ENCODE data around the gene FOXD2.

The FOXD2 gene

DNA sequence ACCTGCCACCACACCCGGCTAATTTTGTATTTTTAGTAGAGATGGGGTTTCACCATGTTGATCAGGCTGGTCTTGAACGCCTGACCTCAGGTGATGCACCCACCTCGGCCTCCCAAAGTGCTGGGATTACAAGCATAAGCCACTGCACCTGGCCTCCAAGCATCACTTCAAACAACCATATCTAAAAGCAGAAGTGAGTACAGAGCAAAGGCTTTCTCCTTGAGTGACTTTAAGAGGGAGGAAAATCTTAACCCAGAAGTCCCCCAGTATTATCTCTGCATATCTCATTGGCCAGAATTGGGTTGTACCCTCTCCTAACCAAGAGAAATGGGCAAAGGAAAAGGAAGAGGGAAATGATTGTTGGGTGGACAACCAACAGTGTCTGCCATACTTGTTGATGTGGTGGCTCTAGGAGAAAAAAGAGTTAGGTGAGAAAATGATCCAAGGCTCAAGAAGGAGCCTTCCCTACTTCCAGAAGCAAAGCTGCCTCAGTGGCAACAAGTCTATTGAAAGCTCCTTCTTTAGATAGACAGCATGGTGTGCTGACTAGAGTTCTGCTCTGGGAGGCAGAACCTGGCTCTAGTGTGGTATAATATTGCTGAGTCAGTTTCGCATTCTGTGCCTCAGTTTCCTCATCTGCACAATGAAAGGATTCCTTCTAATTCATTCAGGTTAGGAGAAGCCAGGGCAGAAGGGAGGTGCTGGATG is 38.6 kb upstream of the FOXD2 start:
- H3K4me1 ChIP-seq (ENCODE audit: control extremely low read depth in 1 of 4, control insufficient read depth in 4 of 4, insufficient read depth in 4 of 4, low read length in 3 of 4), result no peaks in the 10 kb centered on the region
- H3K36me3 ChIP-seq (ENCODE audit: control insufficient read depth in 4 of 4, insufficient read depth in 4 of 4, low read length in 3 of 4), result no peaks in the 10 kb centered on the region
- CTCF ChIA-PET, result interaction anchor here (1.4 to 5.0 kb wide), 2 partner anchors 9 to 26 kb away, joined by 3 to 25 read pairs; no protein-coding TSS in a partner anchor
- POLR2A ChIA-PET, result no interaction called here
- 100% methylated on average over 2 of the region's 4 CpGs for WGBS (ENCODE audit: insufficient coverage)
- DNase-seq, result no peak
- H3K4me3 ChIP-seq (ENCODE audit: control insufficient read depth in 1 of 7, extremely low read depth in 1 of 7, insufficient read depth in 4 of 7, low read depth in 2 of 7, low read length in 6 of 7), result no peak overlapping the region
- H3K27me3 ChIP-seq (replicated peaks in 2 of 5; ENCODE audit: control insufficient read depth in 4 of 5, insufficient read depth in 5 of 5, low read length in 4 of 5), result peaks cover 0 to 19% (median 5%) of the 10 kb centered on the region in 5 experiments
- no peaks in the 10 kb centered on the region for H3K9me3 ChIP-seq (ENCODE audit: control extremely low read depth in 1 of 5, control insufficient read depth in 4 of 5, insufficient read depth in 2 of 5, low read depth in 1 of 5, low read length in 4 of 5)
- H3K27ac ChIP-seq (ENCODE audit: insufficient read depth in 1 of 2, low read depth in 1 of 2, low read length in 2 of 2, poor library complexity in 1 of 2, severe bottlenecking in 2 of 2), result no peak overlapping the region

DNA sequence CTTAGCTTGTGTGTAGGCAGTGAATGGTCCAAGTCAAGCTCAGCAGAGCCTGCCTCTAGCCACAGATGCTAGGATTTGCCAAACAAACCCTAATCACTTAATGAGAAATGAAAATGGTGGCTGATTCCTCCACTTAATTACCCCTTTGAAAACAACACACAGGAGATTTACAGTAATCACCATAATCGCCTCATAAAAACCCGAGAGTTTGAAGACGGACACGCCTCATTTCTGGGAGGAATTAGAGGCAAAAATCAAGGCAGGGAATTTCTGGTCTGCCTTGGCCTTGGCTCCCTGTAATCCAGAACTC is 38.0 kb upstream of the FOXD2 start:
- no peak for DNase-seq
- H3K4me1 ChIP-seq (ENCODE audit: control extremely low read depth in 1 of 4, control insufficient read depth in 4 of 4, insufficient read depth in 4 of 4, low read length in 3 of 4), result no peaks in the 10 kb centered on the region
- H3K4me3 ChIP-seq (ENCODE audit: control insufficient read depth in 1 of 7, extremely low read depth in 1 of 7, insufficient read depth in 4 of 7, low read depth in 2 of 7, low read length in 6 of 7), result no peak overlapping the region
- H3K27ac ChIP-seq (ENCODE audit: insufficient read depth in 1 of 2, low read depth in 1 of 2, low read length in 2 of 2, poor library complexity in 1 of 2, severe bottlenecking in 2 of 2), result no peak overlapping the region
- CTCF ChIA-PET, result interaction anchor here (5.0 kb wide), 1 partner anchor 10 kb away, joined by 25 read pairs; no protein-coding TSS in a partner anchor
- 100% methylated on average over 4 of the region's 4 CpGs for WGBS (ENCODE audit: insufficient coverage)
- no peaks in the 10 kb centered on the region for H3K9me3 ChIP-seq (ENCODE audit: control extremely low read depth in 1 of 5, control insufficient read depth in 4 of 5, insufficient read depth in 2 of 5, low read depth in 1 of 5, low read length in 4 of 5)
- H3K36me3 ChIP-seq (ENCODE audit: control insufficient read depth in 4 of 4, insufficient read depth in 4 of 4, low read length in 3 of 4), result no peaks in the 10 kb centered on the region
- POLR2A ChIA-PET, result no interaction called here
- H3K27me3 ChIP-seq (replicated peaks in 2 of 5; ENCODE audit: control insufficient read depth in 4 of 5, insufficient read depth in 5 of 5, low read length in 4 of 5), result peaks cover 0 to 19% (median 5%) of the 10 kb centered on the region in 5 experiments

DNA sequence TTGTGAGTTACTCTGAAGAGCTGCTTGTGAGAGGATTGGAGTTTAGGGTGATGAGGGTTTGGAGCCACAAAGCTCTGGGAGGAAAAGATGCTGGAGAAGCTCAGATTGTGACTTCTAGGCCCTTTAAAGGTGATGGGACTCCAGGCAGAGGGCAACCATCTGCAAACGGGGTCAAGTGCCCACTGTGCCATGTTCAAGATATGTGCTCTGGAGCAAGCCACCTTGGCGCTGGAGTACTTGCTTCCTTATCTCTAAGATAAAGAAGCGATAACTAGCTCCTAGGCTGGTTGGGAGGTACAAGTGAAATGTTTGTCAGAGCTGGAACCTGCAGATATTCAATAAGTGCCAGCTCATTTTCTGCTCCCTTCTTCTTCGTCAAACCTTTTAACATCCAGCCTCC is 36.1 kb upstream of the FOXD2 start:
- Histone ChIP-seq H3K4me3 (ENCODE audit: control insufficient read depth in 1 of 7, extremely low read depth in 1 of 7, insufficient read depth in 4 of 7, low read depth in 2 of 7, low read length in 6 of 7) (no peak overlapping the region), H3K36me3 (ENCODE audit: control insufficient read depth in 4 of 4, insufficient read depth in 4 of 4, low read length in 3 of 4) (no peaks in the 10 kb centered on the region), H3K27ac (ENCODE audit: insufficient read depth in 1 of 2, low read depth in 1 of 2, low read length in 2 of 2, poor library complexity in 1 of 2, severe bottlenecking in 2 of 2) (no peak overlapping the region), H3K4me1 (ENCODE audit: control extremely low read depth in 1 of 4, control insufficient read depth in 4 of 4, insufficient read depth in 4 of 4, low read length in 3 of 4) (no peaks in the 10 kb centered on the region), H3K27me3 (replicated peaks in 2 of 5; ENCODE audit: control insufficient read depth in 4 of 5, insufficient read depth in 5 of 5, low read length in 4 of 5) (peaks cover 2 to 16% (median 5%) of the 10 kb centered on the region in 5 experiments), H3K9me3 (ENCODE audit: control extremely low read depth in 1 of 5, control insufficient read depth in 4 of 5, insufficient read depth in 2 of 5, low read depth in 1 of 5, low read length in 4 of 5) (no peaks in the 10 kb centered on the region)
- CTCF ChIA-PET, result interaction anchor here (1.0 to 5.0 kb wide), 2 partner anchors 12 to 20 kb away, joined by 3 to 25 read pairs; no protein-coding TSS in a partner anchor
- DNase-seq, result no peak
- POLR2A ChIA-PET, result no interaction called here
- 100% methylated on average over 2 of the region's 4 CpGs for WGBS (ENCODE audit: insufficient coverage)

DNA sequence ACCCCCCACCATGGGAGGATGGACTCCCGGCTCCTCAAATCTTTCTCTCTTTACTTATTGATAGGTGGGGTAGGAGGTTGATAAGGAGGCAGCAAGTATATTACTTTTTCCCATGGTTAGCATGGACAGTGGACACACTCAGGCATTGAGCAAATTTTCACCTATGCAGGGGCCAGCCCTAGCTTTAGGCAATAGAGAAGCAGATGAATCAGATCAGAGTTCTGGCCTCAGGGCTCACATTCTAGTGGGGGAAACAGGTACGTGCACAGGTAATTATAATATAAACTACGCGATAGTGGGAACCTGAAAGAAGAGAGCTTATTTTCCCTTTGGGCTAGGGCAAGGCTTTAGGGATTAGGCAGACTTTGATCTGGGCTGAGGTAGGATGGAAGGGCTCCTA is 35.3 kb upstream of the FOXD2 start:
- 100% methylated on average over 3 of the region's 4 CpGs for WGBS (ENCODE audit: insufficient coverage)
- H3K27ac ChIP-seq (ENCODE audit: insufficient read depth in 1 of 2, low read depth in 1 of 2, low read length in 2 of 2, poor library complexity in 1 of 2, severe bottlenecking in 2 of 2), result no peak overlapping the region
- H3K27me3 ChIP-seq (replicated peaks in 2 of 5; ENCODE audit: control insufficient read depth in 4 of 5, insufficient read depth in 5 of 5, low read length in 4 of 5), result peaks cover 2 to 14% (median 5%) of the 10 kb centered on the region in 5 experiments
- no peak for DNase-seq
- H3K9me3 ChIP-seq (ENCODE audit: control extremely low read depth in 1 of 5, control insufficient read depth in 4 of 5, insufficient read depth in 2 of 5, low read depth in 1 of 5, low read length in 4 of 5), result no peaks in the 10 kb centered on the region
- no peaks in the 10 kb centered on the region for H3K36me3 ChIP-seq (ENCODE audit: control insufficient read depth in 4 of 4, insufficient read depth in 4 of 4, low read length in 3 of 4)
- H3K4me1 ChIP-seq (ENCODE audit: control extremely low read depth in 1 of 4, control insufficient read depth in 4 of 4, insufficient read depth in 4 of 4, low read length in 3 of 4), result no peaks in the 10 kb centered on the region
- H3K4me3 ChIP-seq (ENCODE audit: control insufficient read depth in 1 of 7, extremely low read depth in 1 of 7, insufficient read depth in 4 of 7, low read depth in 2 of 7, low read length in 6 of 7), result no peak overlapping the region
- POLR2A ChIA-PET, result no interaction called here
- CTCF ChIA-PET, result interaction anchor here (1.0 to 5.0 kb wide), 2 partner anchors 13 to 19 kb away, joined by 3 to 25 read pairs; no protein-coding TSS in a partner anchor

DNA sequence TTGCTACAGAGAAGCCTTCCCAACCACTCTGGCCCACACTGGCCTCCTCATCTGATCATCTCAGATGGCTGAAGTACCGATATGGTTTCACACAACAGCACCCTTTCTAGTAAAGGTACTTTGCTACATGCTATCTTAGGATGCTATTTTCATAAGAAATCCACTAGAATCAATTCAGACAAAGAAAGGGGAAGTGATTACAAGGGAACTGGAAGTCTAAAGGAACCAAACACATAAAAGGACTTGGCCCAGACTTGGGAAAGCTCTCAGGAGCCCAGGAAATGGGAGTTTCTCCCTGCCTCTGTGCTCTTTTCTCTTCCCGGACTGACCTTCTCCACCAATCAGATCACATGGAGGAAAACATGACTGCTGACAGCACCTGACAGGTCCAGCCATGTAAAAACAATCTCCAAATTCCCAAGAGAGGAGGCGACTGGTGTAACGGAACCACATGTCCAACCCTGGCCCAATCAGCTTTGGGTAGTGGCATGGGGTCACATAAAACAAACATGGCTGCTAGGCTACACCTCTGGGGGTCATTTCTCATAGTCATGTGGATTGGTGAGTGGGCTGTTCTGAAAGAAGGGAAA is 34.4 kb upstream of the FOXD2 start:
- WGBS (ENCODE audit: insufficient coverage), result 90% methylated on average over 2 of the region's 4 CpGs
- Histone ChIP-seq H3K4me3 (ENCODE audit: control insufficient read depth in 1 of 7, extremely low read depth in 1 of 7, insufficient read depth in 4 of 7, low read depth in 2 of 7, low read length in 6 of 7) (no peak overlapping the region), H3K36me3 (ENCODE audit: control insufficient read depth in 4 of 4, insufficient read depth in 4 of 4, low read length in 3 of 4) (no peaks in the 10 kb centered on the region), H3K27me3 (replicated peaks in 2 of 5; ENCODE audit: control insufficient read depth in 4 of 5, insufficient read depth in 5 of 5, low read length in 4 of 5) (peaks cover 2 to 14% (median 5%) of the 10 kb centered on the region in 5 experiments), H3K9me3 (ENCODE audit: control extremely low read depth in 1 of 5, control insufficient read depth in 4 of 5, insufficient read depth in 2 of 5, low read depth in 1 of 5, low read length in 4 of 5) (no peaks in the 10 kb centered on the region), H3K4me1 (ENCODE audit: control extremely low read depth in 1 of 4, control insufficient read depth in 4 of 4, insufficient read depth in 4 of 4, low read length in 3 of 4) (peaks cover 0 to 5% (median 2%) of the 10 kb centered on the region in 4 experiments), H3K27ac (ENCODE audit: insufficient read depth in 1 of 2, low read depth in 1 of 2, low read length in 2 of 2, poor library complexity in 1 of 2, severe bottlenecking in 2 of 2) (no peak overlapping the region)
- ChIA-PET POLR2A (no interaction called here), CTCF (interaction anchor here (5.0 kb wide), 1 partner anchor 14 kb away, joined by 25 read pairs; no protein-coding TSS in a partner anchor)
- DNase-seq, result no peak

DNA sequence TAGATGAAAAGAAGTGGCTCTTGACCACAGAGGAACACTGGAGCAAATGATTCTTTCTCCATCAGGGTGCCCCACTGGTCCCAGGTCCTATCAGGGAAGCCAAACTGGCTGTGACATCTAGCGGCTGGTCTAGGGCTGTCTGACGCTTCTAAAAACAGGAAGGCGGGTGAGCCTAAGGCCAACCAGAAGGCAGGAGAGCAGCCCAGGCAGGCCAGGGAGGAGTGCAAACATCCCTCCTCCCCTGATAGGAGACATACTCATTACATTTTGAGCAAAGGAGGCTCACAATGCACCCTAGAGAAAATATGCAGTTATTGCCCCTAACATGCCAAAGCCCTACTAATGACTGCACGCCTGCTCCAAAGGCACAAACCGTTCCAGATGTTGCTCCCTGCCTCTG is 32.1 kb upstream of the FOXD2 start:
- DNase-seq, result peak in 2 of 3 donors; percentile 32 to 36
- Histone ChIP-seq H3K36me3 (ENCODE audit: control insufficient read depth in 4 of 4, insufficient read depth in 4 of 4, low read length in 3 of 4) (no peaks in the 10 kb centered on the region), H3K4me1 (ENCODE audit: control extremely low read depth in 1 of 4, control insufficient read depth in 4 of 4, insufficient read depth in 4 of 4, low read length in 3 of 4) (peaks cover 0 to 5% (median 2%) of the 10 kb centered on the region in 4 experiments), H3K4me3 (ENCODE audit: control insufficient read depth in 1 of 7, extremely low read depth in 1 of 7, insufficient read depth in 4 of 7, low read depth in 2 of 7, low read length in 6 of 7) (no peak overlapping the region), H3K27ac (ENCODE audit: insufficient read depth in 1 of 2, low read depth in 1 of 2, low read length in 2 of 2, poor library complexity in 1 of 2, severe bottlenecking in 2 of 2) (no peak overlapping the region), H3K9me3 (ENCODE audit: control extremely low read depth in 1 of 5, control insufficient read depth in 4 of 5, insufficient read depth in 2 of 5, low read depth in 1 of 5, low read length in 4 of 5) (no peaks in the 10 kb centered on the region), H3K27me3 (replicated peaks in 2 of 5; ENCODE audit: control insufficient read depth in 4 of 5, insufficient read depth in 5 of 5, low read length in 4 of 5) (peaks cover 2 to 16% (median 4%) of the 10 kb centered on the region in 5 experiments)
- POLR2A ChIA-PET, result no interaction called here
- WGBS (ENCODE audit: insufficient coverage), result 71% methylated on average over 4 of the region's 5 CpGs
- CTCF ChIA-PET, result no interaction called here

DNA sequence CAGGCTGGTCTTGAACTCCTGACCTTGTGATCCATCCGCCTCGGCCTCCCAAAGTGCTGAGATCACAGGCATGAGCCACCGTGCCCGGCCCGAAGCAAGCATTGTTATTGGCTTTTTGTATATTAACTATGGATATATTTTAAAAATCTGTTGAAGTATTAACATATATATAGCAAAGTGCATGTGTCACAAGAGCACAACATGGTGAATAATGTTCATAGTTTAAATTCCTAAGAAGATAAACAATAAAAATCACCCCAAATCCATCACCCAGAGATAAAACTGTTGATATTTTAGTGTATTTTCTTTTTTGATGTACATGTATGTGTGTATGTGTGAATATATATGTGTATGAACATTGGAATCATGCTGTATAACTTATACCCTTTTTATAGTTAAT is 30.9 kb upstream of the FOXD2 start:
- H3K36me3 ChIP-seq (ENCODE audit: control insufficient read depth in 4 of 4, insufficient read depth in 4 of 4, low read length in 3 of 4), result no peaks in the 10 kb centered on the region
- WGBS (ENCODE audit: insufficient coverage), result no CpG with 5 or more reads among the region's 5 CpGs
- H3K4me3 ChIP-seq (ENCODE audit: control insufficient read depth in 1 of 7, extremely low read depth in 1 of 7, insufficient read depth in 4 of 7, low read depth in 2 of 7, low read length in 6 of 7), result no peak overlapping the region
- DNase-seq, result no peak
- no peaks in the 10 kb centered on the region for H3K9me3 ChIP-seq (ENCODE audit: control extremely low read depth in 1 of 5, control insufficient read depth in 4 of 5, insufficient read depth in 2 of 5, low read depth in 1 of 5, low read length in 4 of 5)
- H3K4me1 ChIP-seq (ENCODE audit: control extremely low read depth in 1 of 4, control insufficient read depth in 4 of 4, insufficient read depth in 4 of 4, low read length in 3 of 4), result peaks cover 0 to 5% (median 2%) of the 10 kb centered on the region in 4 experiments
- H3K27ac ChIP-seq (ENCODE audit: insufficient read depth in 1 of 2, low read depth in 1 of 2, low read length in 2 of 2, poor library complexity in 1 of 2, severe bottlenecking in 2 of 2), result no peak overlapping the region
- peaks cover 0 to 13% (median 2%) of the 10 kb centered on the region in 5 experiments for H3K27me3 ChIP-seq (replicated peaks in 2 of 5; ENCODE audit: control insufficient read depth in 4 of 5, insufficient read depth in 5 of 5, low read length in 4 of 5)
- ChIA-PET POLR2A (no interaction called here), CTCF (interaction anchor here (1.4 kb wide), 1 partner anchor 18 kb away, joined by 3 read pairs; no protein-coding TSS in a partner anchor)
